GM12878 (cell line): ENCODE results near the gene S100A12. TPM values are rescaled to one million over a fixed set of nuclear protein-coding genes. Genes with fewer than 3 reads are reported as not detected.

ENCODE experiments used
- CBX3 ChIP-seq: fragments of 200-600 bp; sonication (generic); IDR thresholded peaks from 2 replicates; pipeline ENCODE4 v1.6.1; 2016; ENCODE audit warnings: low read depth, borderline replicate concordance
- CEBPB ChIP-seq, 2 experiments: fragments of 150-350 bp in 1 of 2; IDR thresholded peaks; 2 replicates each; pipeline ENCODE4 v1.6.1; 2012 to 2014; ENCODE audit warnings: low read depth in 2 of 2, low read length in 2 of 2, borderline replicate concordance in 1 of 2, inconsistent platforms in 1 of 2
- POU2F2 ChIP-seq: IDR thresholded peaks from 3 replicates; pipeline ENCODE4 v1.6.1; 2011; ENCODE audit warnings: low read depth, mild to moderate bottlenecking, low read length, borderline replicate concordance
- SMC3 ChIP-seq: IDR thresholded peaks from 2 replicates; pipeline ENCODE4 v1.6.1; 2011; ENCODE audit warnings: low read length, improper control_type of control experiment, borderline replicate concordance
- TBL1XR1 ChIP-seq: IDR thresholded peaks from 2 replicates; pipeline ENCODE4 v1.6.1; 2012; ENCODE audit warnings: low read depth, low read length, improper control_type of control experiment
- YY1 ChIP-seq: IDR thresholded peaks from 2 replicates; pipeline ENCODE4 v1.6.1; 2011; ENCODE audit warnings: low read depth, mild to moderate bottlenecking, low read length
- polyA plus RNA-seq, 11 experiments: library from polyadenylated mRNA; depleted of rRNA in 4 of 11; unstranded in 6 of 11; stranded (reverse) in 5 of 11; fragments of >200 nt; fragmentation: Nextera tagmentation in 4 of 11; fragmentation: Illumina TruSeq in 1 of 11; extraction: Ambion mirVana in 4 of 11; extraction: Trizol in 1 of 11; gene quantifications; 1 replicate in 1 of 11; 2 replicates in 10 of 11; pipeline versions ENCODE4 v1.2.1 to v1.2.3, GENCODE V29; 2011 to 2016; ENCODE audit warnings: inconsistent platforms in 2 of 11, missing spikeins in 2 of 11, low read depth in 1 of 11
- total RNA-seq, 4 experiments: library from RNA; depleted of rRNA in 3 of 4; stranded (reverse); fragments of >200 nt in 3 of 4; fragmentation: Illumina TruSeq in 1 of 4; extraction: Trizol in 1 of 4; gene quantifications; 2 replicates each; pipeline versions ENCODE4 v1.2.1 to v1.2.3, GENCODE V29; 2013 to 2021
- TF ChIP-seq, protein P1 (sequence below): fragments of 450-650 bp; IDR thresholded peaks from 2 replicates; pipeline ENCODE4 v1.6.1; 2017; ENCODE audit warnings: mild to moderate bottlenecking, moderate library complexity
- TF ChIP-seq, protein P2 (sequence below): fragments of 150-350 bp; IDR thresholded peaks from 2 replicates; pipeline ENCODE4 v1.6.1; 2016; ENCODE audit warnings: low read depth, low read length
- TF ChIP-seq, protein P3 (sequence below): fragments of 450-650 bp; IDR thresholded peaks from 2 replicates; pipeline ENCODE4 v1.6.1; 2017; ENCODE audit warnings: mild to moderate bottlenecking
- TF ChIP-seq, protein P4 (sequence below): IDR thresholded peaks from 2 replicates; pipeline ENCODE4 v1.6.1; 2011; ENCODE audit warnings: mild to moderate bottlenecking, low read depth, low read length, moderate library complexity; ENCODE audit not compliant: insufficient replicate concordance

S100A12 gene
- total and polyA plus RNA-seq, 10 of the 15 experiments (the other 5 are each of a cell fraction or from before 2014, with no cell fraction given): not detected

DNA sequence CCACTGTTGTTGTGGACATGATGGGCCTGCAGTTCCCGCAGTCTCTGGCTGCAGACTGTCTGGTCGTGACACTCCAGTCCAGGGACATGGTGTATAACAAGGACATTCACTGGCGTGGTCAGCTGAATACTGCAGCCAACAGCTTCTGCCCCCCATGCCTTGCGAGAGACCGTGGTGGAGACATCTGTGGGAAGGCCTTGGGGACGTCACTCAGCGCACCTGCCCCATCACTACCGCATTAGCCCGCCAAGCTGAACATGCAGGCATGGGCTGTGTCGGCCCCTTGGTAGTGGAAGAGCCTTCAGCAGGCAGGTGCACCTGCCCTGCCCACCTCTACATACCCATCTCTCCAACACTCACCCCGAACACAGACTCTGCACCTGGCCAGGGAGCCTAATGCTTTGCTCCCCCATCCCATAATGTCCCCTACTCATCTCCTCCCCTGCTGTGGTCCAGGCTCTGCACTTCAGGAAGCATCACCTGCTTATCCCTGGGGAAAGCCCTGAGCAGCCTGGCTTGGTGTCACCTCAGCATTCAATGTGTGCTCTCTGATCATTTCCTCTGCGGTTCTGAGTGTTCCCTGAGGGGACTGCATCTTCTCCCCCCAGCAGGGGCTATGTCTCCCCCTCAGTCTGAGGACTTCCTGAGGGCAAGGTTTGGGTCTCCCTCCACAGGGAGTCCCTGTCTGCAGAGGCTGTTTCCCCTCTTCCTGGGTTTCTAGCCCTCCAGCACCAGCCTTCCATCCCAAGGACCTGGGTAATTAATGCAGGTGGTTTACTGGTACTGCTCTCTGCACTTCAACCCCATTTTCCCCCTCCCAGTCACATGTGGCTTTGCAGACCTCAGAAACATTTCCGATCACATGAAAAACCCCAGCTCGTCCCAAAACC, 30.0 kb downstream of the S100A12 start (continued):
- TF ChIP-seq, protein P1, sequence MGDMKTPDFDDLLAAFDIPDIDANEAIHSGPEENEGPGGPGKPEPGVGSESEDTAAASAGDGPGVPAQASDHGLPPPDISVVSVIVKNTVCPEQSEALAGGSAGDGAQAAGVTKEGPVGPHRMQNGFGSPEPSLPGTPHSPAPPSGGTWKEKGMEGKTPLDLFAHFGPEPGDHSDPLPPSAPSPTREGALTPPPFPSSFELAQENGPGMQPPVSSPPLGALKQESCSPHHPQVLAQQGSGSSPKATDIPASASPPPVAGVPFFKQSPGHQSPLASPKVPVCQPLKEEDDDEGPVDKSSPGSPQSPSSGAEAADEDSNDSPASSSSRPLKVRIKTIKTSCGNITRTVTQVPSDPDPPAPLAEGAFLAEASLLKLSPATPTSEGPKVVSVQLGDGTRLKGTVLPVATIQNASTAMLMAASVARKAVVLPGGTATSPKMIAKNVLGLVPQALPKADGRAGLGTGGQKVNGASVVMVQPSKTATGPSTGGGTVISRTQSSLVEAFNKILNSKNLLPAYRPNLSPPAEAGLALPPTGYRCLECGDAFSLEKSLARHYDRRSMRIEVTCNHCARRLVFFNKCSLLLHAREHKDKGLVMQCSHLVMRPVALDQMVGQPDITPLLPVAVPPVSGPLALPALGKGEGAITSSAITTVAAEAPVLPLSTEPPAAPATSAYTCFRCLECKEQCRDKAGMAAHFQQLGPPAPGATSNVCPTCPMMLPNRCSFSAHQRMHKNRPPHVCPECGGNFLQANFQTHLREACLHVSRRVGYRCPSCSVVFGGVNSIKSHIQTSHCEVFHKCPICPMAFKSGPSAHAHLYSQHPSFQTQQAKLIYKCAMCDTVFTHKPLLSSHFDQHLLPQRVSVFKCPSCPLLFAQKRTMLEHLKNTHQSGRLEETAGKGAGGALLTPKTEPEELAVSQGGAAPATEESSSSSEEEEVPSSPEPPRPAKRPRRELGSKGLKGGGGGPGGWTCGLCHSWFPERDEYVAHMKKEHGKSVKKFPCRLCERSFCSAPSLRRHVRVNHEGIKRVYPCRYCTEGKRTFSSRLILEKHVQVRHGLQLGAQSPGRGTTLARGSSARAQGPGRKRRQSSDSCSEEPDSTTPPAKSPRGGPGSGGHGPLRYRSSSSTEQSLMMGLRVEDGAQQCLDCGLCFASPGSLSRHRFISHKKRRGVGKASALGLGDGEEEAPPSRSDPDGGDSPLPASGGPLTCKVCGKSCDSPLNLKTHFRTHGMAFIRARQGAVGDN: 0 out of 2 replicates have a peak, but pooled peaks have one; percentile 40
- TF ChIP-seq CEBPB (IDR thresholded peaks at IDR 0.05; ENCODE audit: borderline replicate concordance in 1 of 2, low read depth in 2 of 2, low read length in 2 of 2) (no peak), SMC3 (no peak), TBL1XR1 (no peak), CBX3 (no peak), POU2F2 (no peak), YY1 (no peak)
- TF ChIP-seq, protein P2, sequence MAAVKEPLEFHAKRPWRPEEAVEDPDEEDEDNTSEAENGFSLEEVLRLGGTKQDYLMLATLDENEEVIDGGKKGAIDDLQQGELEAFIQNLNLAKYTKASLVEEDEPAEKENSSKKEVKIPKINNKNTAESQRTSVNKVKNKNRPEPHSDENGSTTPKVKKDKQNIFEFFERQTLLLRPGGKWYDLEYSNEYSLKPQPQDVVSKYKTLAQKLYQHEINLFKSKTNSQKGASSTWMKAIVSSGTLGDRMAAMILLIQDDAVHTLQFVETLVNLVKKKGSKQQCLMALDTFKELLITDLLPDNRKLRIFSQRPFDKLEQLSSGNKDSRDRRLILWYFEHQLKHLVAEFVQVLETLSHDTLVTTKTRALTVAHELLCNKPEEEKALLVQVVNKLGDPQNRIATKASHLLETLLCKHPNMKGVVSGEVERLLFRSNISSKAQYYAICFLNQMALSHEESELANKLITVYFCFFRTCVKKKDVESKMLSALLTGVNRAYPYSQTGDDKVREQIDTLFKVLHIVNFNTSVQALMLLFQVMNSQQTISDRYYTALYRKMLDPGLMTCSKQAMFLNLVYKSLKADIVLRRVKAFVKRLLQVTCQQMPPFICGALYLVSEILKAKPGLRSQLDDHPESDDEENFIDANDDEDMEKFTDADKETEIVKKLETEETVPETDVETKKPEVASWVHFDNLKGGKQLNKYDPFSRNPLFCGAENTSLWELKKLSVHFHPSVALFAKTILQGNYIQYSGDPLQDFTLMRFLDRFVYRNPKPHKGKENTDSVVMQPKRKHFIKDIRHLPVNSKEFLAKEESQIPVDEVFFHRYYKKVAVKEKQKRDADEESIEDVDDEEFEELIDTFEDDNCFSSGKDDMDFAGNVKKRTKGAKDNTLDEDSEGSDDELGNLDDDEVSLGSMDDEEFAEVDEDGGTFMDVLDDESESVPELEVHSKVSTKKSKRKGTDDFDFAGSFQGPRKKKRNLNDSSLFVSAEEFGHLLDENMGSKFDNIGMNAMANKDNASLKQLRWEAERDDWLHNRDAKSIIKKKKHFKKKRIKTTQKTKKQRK: no peak
- TF ChIP-seq, protein P3, sequence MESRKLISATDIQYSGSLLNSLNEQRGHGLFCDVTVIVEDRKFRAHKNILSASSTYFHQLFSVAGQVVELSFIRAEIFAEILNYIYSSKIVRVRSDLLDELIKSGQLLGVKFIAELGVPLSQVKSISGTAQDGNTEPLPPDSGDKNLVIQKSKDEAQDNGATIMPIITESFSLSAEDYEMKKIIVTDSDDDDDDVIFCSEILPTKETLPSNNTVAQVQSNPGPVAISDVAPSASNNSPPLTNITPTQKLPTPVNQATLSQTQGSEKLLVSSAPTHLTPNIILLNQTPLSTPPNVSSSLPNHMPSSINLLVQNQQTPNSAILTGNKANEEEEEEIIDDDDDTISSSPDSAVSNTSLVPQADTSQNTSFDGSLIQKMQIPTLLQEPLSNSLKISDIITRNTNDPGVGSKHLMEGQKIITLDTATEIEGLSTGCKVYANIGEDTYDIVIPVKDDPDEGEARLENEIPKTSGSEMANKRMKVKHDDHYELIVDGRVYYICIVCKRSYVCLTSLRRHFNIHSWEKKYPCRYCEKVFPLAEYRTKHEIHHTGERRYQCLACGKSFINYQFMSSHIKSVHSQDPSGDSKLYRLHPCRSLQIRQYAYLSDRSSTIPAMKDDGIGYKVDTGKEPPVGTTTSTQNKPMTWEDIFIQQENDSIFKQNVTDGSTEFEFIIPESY: no peak
- TF ChIP-seq, protein P4, sequence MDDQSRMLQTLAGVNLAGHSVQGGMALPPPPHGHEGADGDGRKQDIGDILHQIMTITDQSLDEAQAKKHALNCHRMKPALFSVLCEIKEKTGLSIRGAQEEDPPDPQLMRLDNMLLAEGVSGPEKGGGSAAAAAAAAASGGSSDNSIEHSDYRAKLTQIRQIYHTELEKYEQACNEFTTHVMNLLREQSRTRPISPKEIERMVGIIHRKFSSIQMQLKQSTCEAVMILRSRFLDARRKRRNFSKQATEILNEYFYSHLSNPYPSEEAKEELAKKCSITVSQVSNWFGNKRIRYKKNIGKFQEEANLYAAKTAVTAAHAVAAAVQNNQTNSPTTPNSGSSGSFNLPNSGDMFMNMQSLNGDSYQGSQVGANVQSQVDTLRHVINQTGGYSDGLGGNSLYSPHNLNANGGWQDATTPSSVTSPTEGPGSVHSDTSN: no peak
